ENCODE results near the gene EZH1.
"Not testable (repeated sequence)": the region's sequence is repeated elsewhere in the genome, so short reads cannot be mapped to it uniquely, and the experiment has no call there.

Gene EZH1

DNA sequence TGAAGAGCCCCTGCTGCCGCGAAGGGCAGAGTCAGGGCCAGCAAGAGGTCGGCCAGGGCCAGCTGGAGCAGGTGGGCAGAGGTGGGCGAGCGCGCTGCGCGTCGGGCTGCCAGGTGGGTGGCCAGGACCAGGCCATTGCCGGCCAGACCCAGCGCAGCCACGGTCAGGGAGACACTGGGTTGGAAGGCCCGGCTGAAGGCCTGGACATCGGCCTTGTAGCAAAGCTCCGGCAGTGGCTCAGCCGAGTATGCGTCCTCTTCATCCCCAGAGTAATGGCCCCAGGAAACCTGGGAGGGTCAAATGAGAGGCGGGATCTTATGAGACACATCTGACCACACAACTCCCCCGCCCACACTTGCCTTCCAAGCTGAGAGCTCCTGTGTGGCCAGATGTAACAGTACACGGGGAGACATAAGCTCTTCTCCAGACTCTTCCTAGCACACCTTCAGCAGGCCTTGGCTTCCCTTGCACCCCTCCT lies 64.5 kb downstream of the EZH1 start:
- no peak for DNase-seq

DNA sequence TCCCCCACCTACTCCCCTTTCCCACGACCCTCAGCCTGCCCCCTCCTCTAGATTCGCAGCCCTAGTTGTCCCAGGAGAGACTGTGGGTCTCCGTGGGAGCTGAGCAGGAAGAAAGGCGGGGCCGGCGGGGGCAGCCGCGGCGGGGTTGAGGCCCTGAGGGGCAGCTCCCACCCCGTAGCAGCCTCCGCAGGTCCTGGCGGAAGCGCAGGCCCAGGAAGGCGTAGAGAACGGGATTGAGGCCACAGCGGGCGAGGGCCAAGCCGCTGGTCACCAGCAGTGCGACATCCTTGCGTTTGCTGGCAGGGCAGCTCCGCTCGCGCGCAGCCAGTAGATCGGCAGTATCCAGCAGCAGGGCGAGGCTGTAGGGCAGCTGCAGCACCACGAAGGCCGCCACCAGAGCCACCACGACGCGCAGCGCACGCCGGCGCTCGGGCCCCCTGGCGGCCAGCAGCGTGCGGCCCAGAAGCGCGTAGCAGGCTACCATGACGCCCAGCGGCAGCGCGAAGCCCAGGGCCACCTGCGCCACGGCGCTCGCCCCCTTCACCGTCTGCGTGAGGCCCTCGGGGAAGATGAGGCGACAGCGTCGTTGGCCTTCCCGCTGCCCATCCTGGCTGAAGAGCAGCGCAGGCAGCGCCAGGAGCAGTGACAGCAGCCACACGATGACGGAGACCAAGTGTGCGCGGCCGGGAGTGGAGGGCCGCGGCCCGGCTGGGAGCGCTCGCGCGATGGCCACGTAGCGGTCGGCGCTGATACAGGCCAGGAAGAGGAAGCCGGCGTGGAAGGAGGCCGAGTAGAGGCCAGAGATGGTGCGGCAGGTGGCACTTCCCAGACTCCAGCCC lies 65.1 kb downstream of the EZH1 start:
- DNase-seq: peak; percentile 80

DNA sequence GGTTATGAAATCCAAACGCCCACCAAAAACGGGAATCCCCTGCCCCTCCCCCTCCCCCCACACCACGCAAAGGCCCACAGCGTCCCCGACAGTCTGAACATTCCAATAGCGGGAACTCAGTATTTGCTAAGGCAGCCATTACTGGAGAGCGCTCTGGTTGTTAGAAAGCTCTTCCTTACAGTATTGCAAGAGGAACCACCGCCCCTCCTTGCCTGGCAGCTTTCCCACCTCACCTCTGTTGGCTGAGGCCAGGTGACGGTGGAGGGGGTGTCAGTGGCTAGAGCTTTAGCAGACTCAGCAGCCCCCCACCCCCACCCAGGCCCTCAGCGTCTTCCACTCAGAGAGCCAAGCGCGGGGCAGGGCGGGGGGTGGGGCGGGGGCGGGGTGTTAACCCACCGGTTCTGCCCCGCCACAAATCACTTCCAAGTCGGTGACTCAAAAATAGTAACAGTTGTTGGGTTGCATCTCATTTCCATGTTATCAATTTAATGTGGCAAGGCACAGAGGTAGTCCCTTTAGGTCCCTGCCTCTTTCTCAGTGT lies 65.8 kb downstream of the EZH1 start:
- peak; percentile 69 for DNase-seq

GRCh38 chr17:42677921-42678781 lies 66.7 kb downstream of the EZH1 start:
- DNase-seq: peak; percentile 89

DNA sequence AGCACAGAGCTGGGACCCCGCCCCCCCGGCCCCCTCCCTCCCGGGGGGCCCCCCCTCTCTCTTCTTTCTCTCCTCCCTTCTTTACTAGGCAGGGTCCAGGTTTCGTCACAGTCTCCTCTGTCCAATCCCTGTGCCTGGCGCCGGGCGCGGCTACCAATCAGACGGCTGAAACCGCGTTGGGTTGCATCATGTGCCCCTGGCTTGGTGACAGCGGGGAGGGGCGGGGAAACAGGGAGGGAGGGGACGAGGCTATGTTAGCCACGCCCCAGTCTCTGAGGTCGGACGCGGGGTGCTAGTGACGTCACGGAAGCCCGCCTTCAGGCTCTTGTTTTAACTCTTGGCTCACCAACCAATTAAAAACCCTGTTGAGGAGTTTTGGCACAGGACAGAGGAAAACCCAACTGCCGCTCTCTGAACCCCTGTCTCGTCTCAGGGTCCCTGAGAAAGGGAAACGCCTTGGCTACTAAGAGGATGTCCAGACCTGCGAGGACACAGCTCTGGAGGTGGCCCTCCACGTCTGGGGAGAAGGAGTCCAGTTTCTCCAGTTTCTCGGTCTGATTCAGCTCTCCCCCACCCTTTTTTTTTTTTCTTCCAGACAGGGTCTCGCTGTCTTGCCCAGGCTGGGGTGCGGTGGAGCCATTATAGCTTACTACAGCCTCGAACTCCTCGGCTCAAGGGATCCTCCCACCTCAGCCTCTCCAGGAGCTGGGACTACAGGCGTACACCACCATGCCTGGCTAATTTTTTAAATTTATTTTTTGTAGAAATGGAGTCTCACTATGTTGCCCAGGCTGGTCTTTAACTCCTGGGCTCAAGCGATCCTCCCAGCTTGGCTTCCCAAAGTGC lies 67.6 kb downstream of the EZH1 start:
- DNase-seq: peak; percentile 100

- DNase-seq: no peak
Observed at GRCh38 chr17:42676424-42677011, 68.3 kb downstream of the EZH1 start, which contains the start of gene PLEKHH3. PLEKHH3 (minus strand) TSS chr17:42676994; CDS start chr17:42676563, 431 bp downstream.

DNA sequence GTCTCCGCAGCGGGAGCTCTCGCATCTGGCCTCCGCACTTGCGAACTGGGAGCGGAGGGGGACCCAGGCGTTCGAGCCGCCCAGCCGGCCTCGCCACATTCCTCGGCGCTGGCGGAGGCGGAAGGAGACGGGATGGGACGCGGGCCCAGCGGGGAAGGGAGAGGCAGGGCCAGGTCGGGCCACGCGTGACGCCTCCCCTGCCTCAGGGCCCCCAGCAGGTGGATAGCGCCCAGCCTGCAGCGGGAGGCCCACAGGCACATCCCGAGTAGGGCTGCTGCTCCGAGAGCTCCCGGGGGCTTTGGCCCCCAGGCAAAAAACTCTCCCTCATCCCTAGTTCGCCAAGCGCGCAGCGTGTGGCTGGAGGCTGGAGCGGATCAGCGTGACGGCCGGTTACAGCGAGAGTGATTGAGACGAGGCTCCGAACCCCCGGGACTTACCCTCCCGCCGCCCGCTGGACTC lies 68.8 kb downstream of the EZH1 start:
- peak; percentile 36 for DNase-seq

DNA sequence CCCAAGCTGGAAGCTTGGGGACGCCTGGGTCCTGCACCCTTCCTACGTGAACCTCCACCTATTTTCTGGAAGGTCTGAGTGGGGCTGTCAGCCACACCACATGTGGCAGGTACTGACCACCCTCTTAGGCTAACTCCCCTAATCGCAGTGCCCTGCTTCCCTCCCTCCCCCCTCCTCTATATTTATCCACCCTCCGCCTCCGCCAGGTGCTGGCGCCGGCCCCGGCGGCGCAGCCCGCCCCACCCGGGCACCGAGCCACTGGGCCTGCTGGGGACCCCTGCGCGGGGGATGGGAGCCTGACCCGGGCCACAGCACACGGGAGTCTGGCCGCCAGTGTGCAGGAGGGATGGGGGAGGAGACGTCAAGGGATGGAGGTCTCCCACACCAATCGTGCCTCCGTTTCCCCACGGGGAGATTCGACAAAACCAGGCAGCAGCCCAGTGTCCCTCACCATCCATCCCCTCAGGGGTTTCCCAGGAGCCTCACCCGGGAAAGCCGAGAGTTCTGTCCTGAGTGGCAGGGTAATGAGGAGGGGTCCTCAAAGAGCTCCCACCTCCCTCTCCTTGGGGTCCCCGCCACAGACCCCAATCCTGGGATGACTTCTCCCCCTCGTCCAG lies 69.4 kb downstream of the EZH1 start:
- DNase-seq: no peak

- DNase-seq: no peak
Observed at GRCh38 chr17:42674755-42675347, 70.0 kb downstream of the EZH1 start.

- DNase-seq: peak; percentile 54
Observed at GRCh38 chr17:42673885-42674754, 70.7 kb downstream of the EZH1 start.

- DNase-seq: no peak
Observed at GRCh38 chr17:42673266-42673884, 71.5 kb downstream of the EZH1 start.

DNA sequence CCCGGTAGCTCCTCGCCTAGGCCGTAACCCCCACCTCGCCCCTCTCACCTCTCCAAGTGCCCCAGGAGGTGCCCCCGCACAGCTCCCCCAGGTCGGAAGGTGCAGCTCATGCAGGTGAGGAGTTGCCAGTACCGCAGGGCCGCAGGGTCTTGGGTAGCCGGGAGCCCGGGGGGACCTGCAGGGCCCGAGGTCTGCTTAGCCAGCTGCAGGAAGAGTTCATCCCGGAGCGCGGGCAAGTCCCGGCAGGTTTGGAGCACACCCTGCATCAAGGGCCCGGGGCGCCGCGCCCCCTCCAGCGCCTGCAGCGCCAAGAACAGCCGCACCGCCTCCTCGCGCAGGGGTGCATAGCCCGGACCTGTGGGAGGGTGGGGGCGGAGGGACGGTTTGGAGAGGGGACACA lies 72.8 kb downstream of the EZH1 start:
- DNase-seq: no peak

- DNase-seq: no peak
Observed at GRCh38 chr17:42670789-42671657, 73.8 kb downstream of the EZH1 start.

GRCh38 chr17:42669977-42670788 lies 74.7 kb downstream of the EZH1 start:
- DNase-seq: no peak

DNA sequence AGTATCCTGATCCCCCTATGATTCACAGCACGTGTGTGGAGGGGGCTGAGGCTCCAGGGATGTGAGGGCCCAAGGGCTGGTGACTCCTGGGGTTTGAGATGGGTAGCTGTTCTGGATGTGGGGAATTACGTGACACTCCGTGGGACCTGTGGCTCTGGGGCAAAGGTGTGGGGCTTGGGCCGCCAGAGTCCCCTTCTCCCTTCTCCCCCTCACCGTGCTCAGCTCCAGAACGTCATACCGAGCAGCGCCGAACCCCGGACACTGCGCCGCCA lies 75.2 kb downstream of the EZH1 start:
- DNase-seq: no peak

DNA sequence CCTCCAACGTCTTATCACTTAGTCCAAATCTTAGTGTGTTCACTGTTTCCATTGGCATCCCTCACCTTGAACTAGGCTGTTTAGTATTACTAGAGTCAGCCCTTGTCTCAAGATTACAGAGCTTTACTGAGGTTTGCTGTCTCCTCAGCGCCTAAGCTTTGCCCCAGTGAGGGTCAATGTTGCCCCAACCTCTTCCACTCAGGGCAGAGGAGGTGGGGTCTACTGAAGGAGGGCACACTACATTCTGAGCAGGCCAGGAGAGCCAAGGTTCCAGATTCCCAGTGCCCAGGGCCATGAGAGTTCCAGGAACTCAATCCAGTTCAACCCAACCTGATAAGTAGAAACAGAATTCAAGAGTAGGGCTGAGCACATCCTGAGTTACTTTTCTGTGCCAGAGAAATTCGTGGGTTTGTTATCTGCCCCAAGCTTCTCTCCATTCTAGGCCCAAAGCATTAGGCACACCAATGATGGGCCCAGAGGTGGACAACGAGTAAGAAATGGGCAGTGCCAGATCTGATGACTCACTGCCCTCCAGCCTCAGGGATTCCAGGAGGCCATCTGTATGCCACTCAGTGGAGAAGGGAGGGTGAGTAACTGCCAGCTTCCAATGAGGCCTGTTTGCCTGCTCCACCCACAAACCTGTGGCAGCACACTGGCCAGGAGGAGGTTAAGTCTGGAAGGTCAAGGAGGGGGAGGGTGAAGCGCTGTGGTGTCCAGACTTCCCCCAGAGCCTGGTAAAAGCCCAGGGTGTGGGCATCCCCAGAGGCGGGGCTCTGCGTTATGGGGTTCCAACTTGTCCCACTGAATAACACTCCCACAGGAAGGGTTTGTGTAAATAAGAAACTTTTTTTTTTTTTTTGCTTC lies 77.5 kb downstream of the EZH1 start:
- DNase-seq: peak; percentile 58

DNA sequence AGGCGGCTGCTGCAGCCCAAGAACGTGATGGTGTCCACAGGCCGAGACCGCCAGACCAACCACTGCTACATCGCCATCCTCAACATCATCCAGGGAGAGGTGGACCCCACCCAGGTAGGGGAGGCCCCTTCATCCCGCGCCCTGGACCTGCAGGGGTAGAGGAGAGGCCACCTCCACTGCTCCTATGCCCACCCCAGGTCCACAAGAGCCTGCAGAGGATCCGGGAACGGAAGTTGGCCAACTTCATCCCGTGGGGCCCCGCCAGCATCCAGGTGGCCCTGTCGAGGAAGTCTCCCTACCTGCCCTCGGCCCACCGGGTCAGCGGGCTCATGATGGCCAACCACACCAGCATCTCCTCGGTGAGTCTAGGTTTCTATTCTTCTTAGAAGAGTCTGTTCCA lies 78.7 kb downstream of the EZH1 start:
- DNase-seq: not testable (repeated sequence)
